Parathyroid adenoma (tissue), 2 donors: Measurements from ENCODE around the gene CMYA5.

Source experiments
- H2AFZ ChIP-seq: fragments of 300-600 bp; sonication (generic); one replicate; pipeline ENCODE4 v1.7.0; 2017; ENCODE audit warnings: antibody characterized with exemption, mild to moderate bottlenecking
- H3K27ac ChIP-seq: fragments of 300-600 bp; sonication (generic); one replicate; pipeline ENCODE4 v1.7.0; 2017
- H3K27me3 ChIP-seq: fragments of 300-600 bp; sonication (generic); one replicate; pipeline ENCODE4 v1.7.0; 2017; ENCODE audit warnings: low read length; ENCODE audit not compliant: control insufficient read depth, insufficient read depth
- H3K36me3 ChIP-seq: fragments of 300-600 bp; sonication (generic); one replicate; pipeline ENCODE4 v1.7.0; 2017; ENCODE audit warnings: low read length; ENCODE audit not compliant: control insufficient read depth, insufficient read depth
- H3K4me1 ChIP-seq: fragments of 300-600 bp; sonication (generic); one replicate; pipeline ENCODE4 v1.7.0; 2017; ENCODE audit warnings: control low read depth
- H3K4me2 ChIP-seq: fragments of 300-600 bp; sonication (generic); one replicate; pipeline ENCODE4 v1.7.0; 2017; ENCODE audit warnings: low read length
- H3K4me3 ChIP-seq: fragments of 300-600 bp; sonication (generic); one replicate; pipeline ENCODE4 v1.7.0; 2017; ENCODE audit warnings: low read depth, low read length
- H3K79me2 ChIP-seq: fragments of 300-600 bp; sonication (generic); one replicate; pipeline ENCODE4 v1.7.0; 2017; ENCODE audit warnings: control low read depth
- H3K9ac ChIP-seq: fragments of 300-600 bp; sonication (generic); one replicate; pipeline ENCODE4 v1.7.0; 2017; ENCODE audit warnings: mild to moderate bottlenecking
- H3K9me3 ChIP-seq: fragments of 300-600 bp; sonication (generic); one replicate; pipeline ENCODE4 v1.7.0; 2017; ENCODE audit warnings: low read length; ENCODE audit not compliant: control insufficient read depth
- TF ChIP-seq, protein P1 (sequence below): fragments of 300-600 bp; sonication (generic); IDR thresholded peaks from one replicate; pipeline ENCODE4 v1.7.0; 2017; ENCODE audit warnings: antibody characterized with exemption, mild to moderate bottlenecking
- donor health status: primary hyperparathyroidism.

The CMYA5 gene

DNA sequence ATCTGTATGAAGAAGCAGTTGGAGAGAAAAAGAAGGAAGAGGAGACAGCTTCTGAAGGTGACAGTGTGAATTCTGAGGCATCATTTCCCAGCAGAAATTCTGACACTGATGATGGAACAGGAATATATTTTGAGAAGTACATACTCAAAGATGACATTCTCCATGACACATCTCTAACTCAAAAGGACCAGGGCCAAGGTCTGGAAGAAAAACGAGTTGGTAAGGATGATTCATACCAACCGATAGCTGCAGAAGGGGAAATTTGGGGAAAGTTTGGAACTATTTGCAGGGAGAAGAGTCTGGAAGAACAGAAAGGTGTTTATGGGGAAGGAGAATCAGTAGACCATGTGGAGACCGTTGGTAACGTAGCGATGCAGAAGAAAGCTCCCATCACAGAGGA, 48.7 kb downstream of the CMYA5 start:
- no peak overlapping the region for H3K4me2 ChIP-seq
- H3K9me3 ChIP-seq, result no peaks in the 10 kb centered on the region
- H3K4me3 ChIP-seq, result no peak overlapping the region
- no peak overlapping the region for H3K27ac ChIP-seq
- TF ChIP-seq, protein P1, sequence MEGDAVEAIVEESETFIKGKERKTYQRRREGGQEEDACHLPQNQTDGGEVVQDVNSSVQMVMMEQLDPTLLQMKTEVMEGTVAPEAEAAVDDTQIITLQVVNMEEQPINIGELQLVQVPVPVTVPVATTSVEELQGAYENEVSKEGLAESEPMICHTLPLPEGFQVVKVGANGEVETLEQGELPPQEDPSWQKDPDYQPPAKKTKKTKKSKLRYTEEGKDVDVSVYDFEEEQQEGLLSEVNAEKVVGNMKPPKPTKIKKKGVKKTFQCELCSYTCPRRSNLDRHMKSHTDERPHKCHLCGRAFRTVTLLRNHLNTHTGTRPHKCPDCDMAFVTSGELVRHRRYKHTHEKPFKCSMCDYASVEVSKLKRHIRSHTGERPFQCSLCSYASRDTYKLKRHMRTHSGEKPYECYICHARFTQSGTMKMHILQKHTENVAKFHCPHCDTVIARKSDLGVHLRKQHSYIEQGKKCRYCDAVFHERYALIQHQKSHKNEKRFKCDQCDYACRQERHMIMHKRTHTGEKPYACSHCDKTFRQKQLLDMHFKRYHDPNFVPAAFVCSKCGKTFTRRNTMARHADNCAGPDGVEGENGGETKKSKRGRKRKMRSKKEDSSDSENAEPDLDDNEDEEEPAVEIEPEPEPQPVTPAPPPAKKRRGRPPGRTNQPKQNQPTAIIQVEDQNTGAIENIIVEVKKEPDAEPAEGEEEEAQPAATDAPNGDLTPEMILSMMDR, result no peak
- H2AFZ ChIP-seq, result no peak overlapping the region
- no peaks in the 10 kb centered on the region for H3K79me2 ChIP-seq
- no peaks in the 10 kb centered on the region for H3K36me3 ChIP-seq
- H3K27me3 ChIP-seq, result no peaks in the 10 kb centered on the region
- H3K4me1 ChIP-seq, result no peaks in the 10 kb centered on the region
- no peak overlapping the region for H3K9ac ChIP-seq

DNA sequence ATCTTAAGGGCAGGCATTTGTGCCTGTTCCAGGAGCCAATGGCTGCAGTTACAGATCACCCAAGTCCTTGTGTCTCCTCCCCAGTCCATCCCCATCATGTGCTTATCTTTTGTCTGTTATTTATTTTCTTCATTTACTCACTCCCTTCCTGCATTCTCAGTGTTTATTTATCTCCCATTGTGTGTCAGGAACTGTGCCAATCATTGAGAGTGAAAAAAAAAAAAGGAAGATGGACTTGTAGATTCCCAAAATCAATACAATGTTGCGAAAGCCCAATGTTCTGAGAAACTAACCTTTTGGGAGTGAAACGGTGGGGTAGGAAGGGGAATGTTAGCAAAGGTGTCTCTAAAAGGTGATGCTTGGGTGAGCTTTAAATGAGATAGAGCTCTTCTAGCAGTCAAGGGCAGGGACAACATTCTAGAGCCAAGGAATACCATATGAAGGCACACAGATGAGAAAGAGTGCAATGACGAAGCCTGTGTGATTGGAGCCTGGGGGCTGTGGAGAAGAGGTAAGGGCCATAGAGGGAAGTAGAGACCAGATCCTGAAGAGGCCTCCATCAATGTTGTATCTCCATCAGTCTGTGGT, 53.0 kb downstream of the CMYA5 start:
- TF ChIP-seq, protein P1, result no peak
- Histone ChIP-seq H3K79me2 (no peaks in the 10 kb centered on the region), H2AFZ (no peak overlapping the region), H3K27me3 (no peaks in the 10 kb centered on the region), H3K4me2 (no peak overlapping the region), H3K4me1 (no peaks in the 10 kb centered on the region), H3K9me3 (no peaks in the 10 kb centered on the region), H3K4me3 (no peak overlapping the region), H3K9ac (no peak overlapping the region), H3K36me3 (no peaks in the 10 kb centered on the region), H3K27ac (no peak overlapping the region)

- TF ChIP-seq, protein P1, result no peak
- H3K9me3 ChIP-seq, result no peaks in the 10 kb centered on the region
- H3K27ac ChIP-seq, result no peak overlapping the region
- no peak overlapping the region for H2AFZ ChIP-seq
- no peaks in the 10 kb centered on the region for H3K79me2 ChIP-seq
- H3K4me2 ChIP-seq, result no peak overlapping the region
- H3K9ac ChIP-seq, result no peak overlapping the region
- H3K36me3 ChIP-seq, result no peaks in the 10 kb centered on the region
- H3K4me1 ChIP-seq, result no peaks in the 10 kb centered on the region
- H3K4me3 ChIP-seq, result no peak overlapping the region
- no peaks in the 10 kb centered on the region for H3K27me3 ChIP-seq
Measured at GRCh38 chr5:79743846-79744605, 54.4 kb downstream of the CMYA5 start.

DNA sequence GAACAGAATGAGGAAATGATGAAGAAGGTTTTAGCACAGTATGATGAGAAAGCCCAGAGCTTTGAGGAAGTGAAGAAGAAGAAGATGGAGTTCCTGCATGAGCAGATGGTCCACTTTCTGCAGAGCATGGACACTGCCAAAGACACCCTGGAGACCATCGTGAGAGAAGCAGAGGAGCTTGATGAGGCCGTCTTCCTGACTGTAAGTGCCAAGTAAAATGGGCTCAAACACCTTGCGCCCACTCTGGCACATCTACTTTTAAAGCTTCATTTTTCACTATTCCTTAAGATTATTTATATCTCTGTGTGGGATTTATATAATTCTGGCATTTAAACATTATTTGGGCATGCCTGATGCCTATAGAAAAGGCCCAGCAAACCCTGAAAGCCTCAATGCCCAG, 55.6 kb downstream of the CMYA5 start:
- Histone ChIP-seq H3K9me3 (no peaks in the 10 kb centered on the region), H3K4me1 (no peaks in the 10 kb centered on the region), H3K4me2 (no peak overlapping the region), H3K79me2 (no peaks in the 10 kb centered on the region), H3K27ac (no peak overlapping the region), H3K9ac (no peak overlapping the region), H2AFZ (no peak overlapping the region), H3K27me3 (no peaks in the 10 kb centered on the region), H3K36me3 (no peaks in the 10 kb centered on the region), H3K4me3 (no peak overlapping the region)
- TF ChIP-seq, protein P1, result no peak
